Breast epithelium (tissue), 3 donors: ENCODE data around the gene GPR82.

Experiments used
- POLR2A ChIP-seq: fragments of 450-650 bp; IDR thresholded peaks from one replicate; pipeline ENCODE4 v1.6.1; 2016; ENCODE audit warnings: antibody characterized with exemption, mild to moderate bottlenecking, moderate library complexity
- POLR2AphosphoS5 ChIP-seq, 3 donors: sonication (generic); formaldehyde crosslinking; IDR thresholded peaks; one replicate each; pipeline ENCODE4 v1.6.1; 2017; ENCODE audit warnings: antibody characterized with exemption in 3 of 3
- TF ChIP-seq, protein P1 (sequence below), 3 donors: fragments of 450-650 bp; IDR thresholded peaks; one replicate each; pipeline ENCODE4 v1.5.1; 2016 to 2017; ENCODE audit warnings: antibody characterized with exemption in 3 of 3, mild to moderate bottlenecking in 3 of 3, moderate library complexity in 3 of 3

DNA sequence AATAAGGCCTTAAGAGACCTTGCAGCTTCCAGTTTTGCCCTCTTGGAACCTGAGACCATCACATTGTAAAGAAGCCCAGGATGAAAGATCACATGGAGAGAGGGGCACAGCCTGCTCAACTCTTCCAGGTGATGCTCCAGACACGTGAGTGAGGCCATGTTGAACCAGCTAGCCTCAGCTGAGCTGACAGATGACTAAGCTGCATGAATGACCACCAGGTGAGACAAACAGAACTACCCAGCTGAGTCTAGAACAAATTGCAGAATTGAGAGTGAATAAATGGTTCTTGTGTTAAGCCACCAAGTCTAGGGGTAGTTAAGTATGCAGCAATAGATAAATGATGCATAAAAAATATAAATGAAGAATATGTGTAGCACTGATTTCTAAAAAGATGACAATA is 16.8 kb upstream of the GPR82 start:
- TF ChIP-seq POLR2AphosphoS5 (IDR thresholded peaks at IDR 0.05) (no peak), POLR2A (no peak)
- TF ChIP-seq, protein P1, sequence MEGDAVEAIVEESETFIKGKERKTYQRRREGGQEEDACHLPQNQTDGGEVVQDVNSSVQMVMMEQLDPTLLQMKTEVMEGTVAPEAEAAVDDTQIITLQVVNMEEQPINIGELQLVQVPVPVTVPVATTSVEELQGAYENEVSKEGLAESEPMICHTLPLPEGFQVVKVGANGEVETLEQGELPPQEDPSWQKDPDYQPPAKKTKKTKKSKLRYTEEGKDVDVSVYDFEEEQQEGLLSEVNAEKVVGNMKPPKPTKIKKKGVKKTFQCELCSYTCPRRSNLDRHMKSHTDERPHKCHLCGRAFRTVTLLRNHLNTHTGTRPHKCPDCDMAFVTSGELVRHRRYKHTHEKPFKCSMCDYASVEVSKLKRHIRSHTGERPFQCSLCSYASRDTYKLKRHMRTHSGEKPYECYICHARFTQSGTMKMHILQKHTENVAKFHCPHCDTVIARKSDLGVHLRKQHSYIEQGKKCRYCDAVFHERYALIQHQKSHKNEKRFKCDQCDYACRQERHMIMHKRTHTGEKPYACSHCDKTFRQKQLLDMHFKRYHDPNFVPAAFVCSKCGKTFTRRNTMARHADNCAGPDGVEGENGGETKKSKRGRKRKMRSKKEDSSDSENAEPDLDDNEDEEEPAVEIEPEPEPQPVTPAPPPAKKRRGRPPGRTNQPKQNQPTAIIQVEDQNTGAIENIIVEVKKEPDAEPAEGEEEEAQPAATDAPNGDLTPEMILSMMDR (IDR thresholded peaks at IDR 0.05) = no peak
